Transverse colon (tissue), 4 donors: ENCODE measurements around the gene TMC2. TPM values are rescaled to one million over a fixed set of nuclear protein-coding genes. Genes with fewer than 3 reads are reported as not detected.

Experiments used
- DNase-seq: peaks from one replicate; pipeline ENCODE4 v3.0.0-alpha.2; 2019
- H3K27ac ChIP-seq, 4 donors: fragments of 200-600 bp; sonication (generic); 2 replicates each; pipeline ENCODE4 v1.5.1; 2016 to 2018; ENCODE audit warnings: inconsistent platforms in 4 of 4
- H3K27me3 ChIP-seq: fragments of 200-600 bp; sonication (generic); 2 replicates; pipeline ENCODE4 v1.5.1; 2017; ENCODE audit warnings: inconsistent platforms
- H3K36me3 ChIP-seq, 4 donors: fragments of 200-600 bp; sonication (generic); 2 replicates each; pipeline ENCODE4 v1.5.1; 2017 to 2019; ENCODE audit warnings: inconsistent platforms in 4 of 4
- H3K4me1 ChIP-seq, 4 donors: fragments of 200-600 bp; sonication (generic); 2 replicates each; pipeline ENCODE4 v1.5.1; 2017 to 2020; ENCODE audit warnings: inconsistent platforms in 4 of 4
- H3K4me3 ChIP-seq, 4 donors: fragments of 200-600 bp; sonication (generic); 1 replicate in 1 of 4; 2 replicates in 3 of 4; pipeline versions ENCODE4 v1.5.1 to v1.6.1; 2017 to 2019; ENCODE audit warnings: inconsistent platforms in 4 of 4
- H3K9me3 ChIP-seq, 2 donors: fragments of 200-600 bp; sonication (generic); 2 replicates each; pipeline ENCODE4 v1.5.1; 2017 to 2019; ENCODE audit warnings: inconsistent platforms in 2 of 2
- CTCF ChIP-seq, 5 experiments: fragments of 200-600 bp in 3 of 5; fragments of 450-650 bp in 2 of 5; sonication (generic) in 3 of 5; IDR thresholded peaks; 1 replicate in 2 of 5; 2 replicates in 3 of 5; pipeline ENCODE4 v1.5.1; 2016 to 2017; ENCODE audit warnings: antibody characterized with exemption in 5 of 5, inconsistent platforms in 3 of 5, mild to moderate bottlenecking in 2 of 5, moderate library complexity in 1 of 5
- EP300 ChIP-seq: sonication (generic); formaldehyde crosslinking; IDR thresholded peaks from one replicate; pipeline ENCODE4 v1.6.1; 2017; ENCODE audit warnings: antibody characterized with exemption, low read depth
- POLR2A ChIP-seq: fragments of 450-650 bp; IDR thresholded peaks from one replicate; pipeline ENCODE4 v1.6.1; 2016; ENCODE audit warnings: antibody characterized with exemption, mild to moderate bottlenecking, moderate library complexity
- POLR2AphosphoS5 ChIP-seq, 3 donors: sonication (generic); formaldehyde crosslinking; IDR thresholded peaks; one replicate each; pipeline ENCODE4 v1.6.1; 2016; ENCODE audit warnings: antibody characterized with exemption in 3 of 3
- WGBS, 2 donors: methylation state at CpG; one replicate each; pipeline ENCODE4 v1.1.5; 2018; ENCODE audit warnings: low coverage in 1 of 2; 5-methylcytosine and 5-hydroxymethylcytosine counted together
- in situ Hi-C, 4 donors: fragments of 200-750 bp; cut with MboI; loops; one replicate each; pipeline versions ENCODE4 v1.15.0 to v1.15.1; 2017; ENCODE audit warnings: low sequenced_read_pairs in 3 of 4, low pct_ligation_motif_present in 1 of 4, low pct_unique_long_range_greater_than_20kb in 1 of 4
- intact Hi-C: fragments of 100-400 bp; cut with DNase I; formaldehyde crosslinking; loops from one replicate; pipeline ENCODE4 v1.15.1; 2023; ENCODE audit warnings: low total_unique reads
- total RNA-seq, 4 donors: library from RNA; depleted of rRNA; stranded (reverse); fragments of >200 nt; gene quantifications; one replicate each; pipeline ENCODE4 v1.1.0, GENCODE V29; 2016

Gene TMC2
- total RNA-seq, 4 donors from 2014 or later = not detected

GRCh38 chr20:2654831-2655230 lies 118.5 kb downstream of the TMC2 start:
- TF ChIP-seq EP300 (no peak), CTCF (IDR thresholded peaks at IDR 0.05) (no peak), POLR2AphosphoS5 (IDR thresholded peaks at IDR 0.05) (no peak), POLR2A (no peak)
- WGBS, 2 donors = 77% methylated on average over 3 of the region's 3 CpGs; no CpG with 5 or more reads in 1 of the 2 donors
- peaks cover 9 to 27% (median 19%) of the 10 kb centered on the region in 4 donors for H3K4me1 ChIP-seq
- peaks cover 0 to 33% (median 15%) of the 10 kb centered on the region in 4 donors for H3K36me3 ChIP-seq
- in situ Hi-C loops (loop anchor here in 2 of 4 donors (10.0 kb wide), 2 partner anchors 130 to 140 kb away; no protein-coding TSS in a partner anchor), intact Hi-C loops (loop anchor here (5.0 kb wide), 1 partner anchor 37 kb away; the partner anchor contains the start of gene EBF4)
- no peaks in the 10 kb centered on the region for H3K9me3 ChIP-seq
- no peak overlapping the region for H3K27ac ChIP-seq
- no peaks in the 10 kb centered on the region for H3K27me3 ChIP-seq
- no peak for DNase-seq
- no peak overlapping the region for H3K4me3 ChIP-seq

- Histone ChIP-seq H3K27ac (no peak overlapping the region), H3K36me3 (peaks cover 0 to 37% (median 15%) of the 10 kb centered on the region in 4 donors), H3K27me3 (no peaks in the 10 kb centered on the region), H3K4me1 (peaks cover 9 to 27% (median 19%) of the 10 kb centered on the region in 4 donors), H3K4me3 (no peak overlapping the region), H3K9me3 (no peaks in the 10 kb centered on the region)
- TF ChIP-seq POLR2A (no peak), EP300 (no peak), CTCF (IDR thresholded peaks at IDR 0.05) (no peak)
- intact Hi-C loops (no loop called here), in situ Hi-C loops (loop anchor here in 2 of 4 donors (10.0 kb wide), 2 partner anchors 131 to 141 kb away; no protein-coding TSS in a partner anchor)
- no peak for DNase-seq
- 92 to 100% methylated on average over 1 to 17 of the region's 17 CpGs for WGBS, 2 donors
These were observed 119.2 kb downstream of the TMC2 start for GRCh38 chr20:2655331-2656116.

- intact Hi-C loops (no loop called here), in situ Hi-C loops (loop anchor here in 2 of 4 donors (10.0 kb wide), 2 partner anchors 132 to 142 kb away; no protein-coding TSS in a partner anchor)
- H3K36me3 ChIP-seq = peaks cover 0 to 44% (median 17%) of the 10 kb centered on the region in 4 donors
- H3K4me1 ChIP-seq = peaks cover 9 to 19% (median 12%) of the 10 kb centered on the region in 4 donors
- 91 to 92% methylated on average over 2 to 12 of the region's 12 CpGs for WGBS, 2 donors
- H3K27ac ChIP-seq = no peak overlapping the region
- DNase-seq = no peak
- H3K9me3 ChIP-seq = no peaks in the 10 kb centered on the region
- TF ChIP-seq POLR2A (no peak), POLR2AphosphoS5 (IDR thresholded peaks at IDR 0.05) (no peak), EP300 (no peak), CTCF (IDR thresholded peaks at IDR 0.05) (no peak)
- H3K4me3 ChIP-seq = no peak overlapping the region
- H3K27me3 ChIP-seq = no peaks in the 10 kb centered on the region
These were observed 120.2 kb downstream of the TMC2 start for GRCh38 chr20:2656471-2657117.

GRCh38 chr20:2657241-2657640 lies 120.9 kb downstream of the TMC2 start:
- TF ChIP-seq POLR2AphosphoS5 (IDR thresholded peaks at IDR 0.05) = no peak
- no peak for DNase-seq
- no peaks in the 10 kb centered on the region for H3K9me3 ChIP-seq
- 74% methylated on average over 5 of the region's 5 CpGs; no CpG with 5 or more reads in 1 of the 2 donors for WGBS, 2 donors
- intact Hi-C loops (no loop called here), in situ Hi-C loops (loop anchor here in 2 of 4 donors (10.0 kb wide), 2 partner anchors 132 to 142 kb away; no protein-coding TSS in a partner anchor)
- peaks cover 9 to 18% (median 12%) of the 10 kb centered on the region in 4 donors for H3K4me1 ChIP-seq
- H3K4me3 ChIP-seq = no peak overlapping the region
- H3K27me3 ChIP-seq = no peaks in the 10 kb centered on the region
- H3K27ac ChIP-seq = no peak overlapping the region
- H3K36me3 ChIP-seq = peaks cover 0 to 48% (median 20%) of the 10 kb centered on the region in 4 donors
